Stomach (tissue), 9 donors: ENCODE measurements around the gene ABHD17C. TPM values are rescaled to one million over a fixed set of nuclear protein-coding genes. Genes with fewer than 3 reads are reported as not detected.
"Not testable (repeated sequence)": the region's sequence is repeated elsewhere in the genome, so short reads cannot be mapped to it uniquely, and the experiment has no call there.

Experiments
- DNase-seq, 2 donors: peaks; one replicate each; pipeline versions ENCODE4 v3.0.0 to v3.0.0-alpha.2; 2013 to 2019
- H3K27ac ChIP-seq, 5 donors: fragments of 200-600 bp in 4 of 5; sonication (generic) in 4 of 5; one replicate each; pipeline ENCODE4 v1.5.1; 2013 to 2019; ENCODE audit warnings: mild to moderate bottlenecking in 1 of 5, moderate library complexity in 1 of 5
- H3K27me3 ChIP-seq, 3 donors: fragments of 200-600 bp; sonication (generic); one replicate each; pipeline ENCODE4 v1.5.1; 2017 to 2019; ENCODE audit warnings: mixed run types in 1 of 3
- H3K36me3 ChIP-seq, 4 donors: fragments of 200-600 bp; sonication (generic); 1 replicate in 3 of 4; 2 replicates in 1 of 4; pipeline ENCODE4 v1.5.1; 2016 to 2019
- H3K4me1 ChIP-seq, 4 donors: fragments of 200-600 bp; sonication (generic); one replicate each; pipeline ENCODE4 v1.5.1; 2016 to 2019
- H3K4me3 ChIP-seq, 4 donors: fragments of 200-600 bp; sonication (generic) in 3 of 4; one replicate each; pipeline ENCODE4 v1.5.1; 2016 to 2019; ENCODE audit warnings: mild to moderate bottlenecking in 1 of 4
- H3K9me3 ChIP-seq, 4 donors: fragments of 200-600 bp; sonication (generic); one replicate each; pipeline ENCODE4 v1.5.1; 2016 to 2019
- EP300 ChIP-seq: sonication (generic); formaldehyde crosslinking; IDR thresholded peaks from one replicate; pipeline ENCODE4 v1.6.1; 2017; ENCODE audit warnings: antibody characterized with exemption
- POLR2A ChIP-seq, 4 donors: fragments of 450-650 bp; IDR thresholded peaks; one replicate each; pipeline ENCODE4 v1.6.1; 2016; ENCODE audit warnings: antibody characterized with exemption in 4 of 4, control low read depth in 2 of 4, mild to moderate bottlenecking in 1 of 4, moderate library complexity in 1 of 4
- POLR2AphosphoS5 ChIP-seq, 3 donors: sonication (generic); formaldehyde crosslinking; IDR thresholded peaks; one replicate each; pipeline ENCODE4 v1.6.1; 2016; ENCODE audit warnings: antibody characterized with exemption in 3 of 3
- WGBS, 5 donors: extraction: QIAGEN DNeasy Blood & Tissue Kit in 3 of 5; methylation state at CpG; one replicate each; pipeline versions ENCODE4 v1.1.5 to v1.1.7; 2013 to 2018; 5-methylcytosine and 5-hydroxymethylcytosine counted together
- intact Hi-C: fragments of 100-400 bp; cut with DNase I; formaldehyde crosslinking; loops from one replicate; pipeline ENCODE4 v1.15.1; 2023; ENCODE audit warnings: low total_unique reads
- polyA plus RNA-seq, 3 donors: library from polyadenylated mRNA; stranded (reverse); fragments of 200-250 nt; gene quantifications; one replicate each; pipeline ENCODE4 v1.2.3, GENCODE V29; 2013
- total RNA-seq, 5 donors: library from RNA; depleted of rRNA; stranded (reverse); fragments of >200 nt; gene quantifications; one replicate each; pipeline versions ENCODE4 v1.1.0 to v1.2.3, GENCODE V29; 2014 to 2016
- TF ChIP-seq, protein P1 (sequence below), 7 experiments: fragments of 450-650 bp in 4 of 7; fragments of 200-600 bp in 3 of 7; sonication (generic) in 3 of 7; IDR thresholded peaks; one replicate each; pipeline ENCODE4 v1.5.1; 2016 to 2019; ENCODE audit warnings: antibody characterized with exemption in 7 of 7, control low read depth in 2 of 7, mild to moderate bottlenecking in 1 of 7
- donor health status: healthy with polysubstance abuse.
- donor health status: Bipolar disorder and iron deficiency.
- donor health status: healthy.

The ABHD17C gene
- total and polyA plus RNA-seq, 8 donors = 1.2 to 55.3 (median 21.1) TPM

DNA sequence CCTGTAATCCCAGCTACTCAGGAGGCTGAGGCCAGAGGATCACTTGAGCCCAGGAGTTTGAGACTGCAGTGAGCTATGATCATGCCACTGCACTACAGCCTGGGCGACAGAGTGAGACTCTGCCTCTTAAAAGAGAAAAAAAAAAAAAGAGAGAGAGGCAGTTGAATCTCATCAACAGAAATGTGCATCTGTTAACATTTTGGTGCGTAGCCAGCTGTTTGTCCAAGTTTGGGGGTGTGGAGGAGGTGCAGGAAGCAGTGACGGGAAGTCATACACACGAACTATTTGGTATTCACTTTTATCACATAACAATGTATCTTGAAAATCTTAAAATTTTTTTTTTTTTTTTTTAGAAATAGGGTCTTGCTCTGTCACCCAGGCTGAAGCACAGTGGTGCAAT, 65.8 kb downstream of the ABHD17C start:
- no peaks in the 10 kb centered on the region for H3K27me3 ChIP-seq
- TF ChIP-seq EP300 = no peak
- TF ChIP-seq POLR2A (IDR thresholded peaks at IDR 0.05) = no peak
- TF ChIP-seq POLR2AphosphoS5 (IDR thresholded peaks at IDR 0.05) = no peak
- TF ChIP-seq, protein P1, sequence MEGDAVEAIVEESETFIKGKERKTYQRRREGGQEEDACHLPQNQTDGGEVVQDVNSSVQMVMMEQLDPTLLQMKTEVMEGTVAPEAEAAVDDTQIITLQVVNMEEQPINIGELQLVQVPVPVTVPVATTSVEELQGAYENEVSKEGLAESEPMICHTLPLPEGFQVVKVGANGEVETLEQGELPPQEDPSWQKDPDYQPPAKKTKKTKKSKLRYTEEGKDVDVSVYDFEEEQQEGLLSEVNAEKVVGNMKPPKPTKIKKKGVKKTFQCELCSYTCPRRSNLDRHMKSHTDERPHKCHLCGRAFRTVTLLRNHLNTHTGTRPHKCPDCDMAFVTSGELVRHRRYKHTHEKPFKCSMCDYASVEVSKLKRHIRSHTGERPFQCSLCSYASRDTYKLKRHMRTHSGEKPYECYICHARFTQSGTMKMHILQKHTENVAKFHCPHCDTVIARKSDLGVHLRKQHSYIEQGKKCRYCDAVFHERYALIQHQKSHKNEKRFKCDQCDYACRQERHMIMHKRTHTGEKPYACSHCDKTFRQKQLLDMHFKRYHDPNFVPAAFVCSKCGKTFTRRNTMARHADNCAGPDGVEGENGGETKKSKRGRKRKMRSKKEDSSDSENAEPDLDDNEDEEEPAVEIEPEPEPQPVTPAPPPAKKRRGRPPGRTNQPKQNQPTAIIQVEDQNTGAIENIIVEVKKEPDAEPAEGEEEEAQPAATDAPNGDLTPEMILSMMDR (IDR thresholded peaks at IDR 0.05) = no peak
- intact Hi-C loops = no loop called here
- H3K27ac ChIP-seq = no peak overlapping the region
- 38 to 68% (median 46%) methylated on average over 4 of the region's 4 CpGs for WGBS, 5 donors
- H3K4me1 ChIP-seq = peaks cover 0 to 10% (median 2%) of the 10 kb centered on the region in 4 donors
- H3K4me3 ChIP-seq = no peak overlapping the region
- no peak for DNase-seq
- H3K9me3 ChIP-seq = no peaks in the 10 kb centered on the region
- peaks cover 0 to 5% (median under 1%) of the 10 kb centered on the region in 4 donors for H3K36me3 ChIP-seq

DNA sequence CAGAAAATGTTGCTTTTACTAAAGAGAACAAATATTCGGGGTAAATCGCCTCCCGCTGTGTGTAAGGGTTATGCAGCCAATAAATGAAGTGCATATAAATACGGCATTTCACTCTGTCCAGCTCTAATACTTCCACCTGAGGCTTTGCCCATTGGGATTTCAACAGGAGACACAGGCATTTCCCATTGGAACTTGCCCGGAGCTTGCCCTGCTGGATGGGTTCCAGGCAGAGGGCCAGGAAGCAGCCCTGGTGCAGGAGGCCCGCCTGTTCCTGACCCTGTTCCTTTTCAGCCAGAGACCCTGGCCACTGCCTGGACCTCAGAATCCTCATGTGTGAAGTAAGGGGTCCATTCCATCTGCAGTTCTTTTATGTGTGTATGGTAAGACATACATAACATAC, 66.6 kb downstream of the ABHD17C start:
- Histone ChIP-seq H3K27me3 (no peaks in the 10 kb centered on the region), H3K4me1 (peaks cover 0 to 10% (median 2%) of the 10 kb centered on the region in 4 donors), H3K4me3 (no peak overlapping the region), H3K27ac (no peak overlapping the region), H3K36me3 (no peaks in the 10 kb centered on the region), H3K9me3 (no peaks in the 10 kb centered on the region)
- WGBS, 5 donors = 86 to 93% (median 89%) methylated on average over 6 of the region's 6 CpGs
- no peak for TF ChIP-seq EP300
- TF ChIP-seq, protein P1 (IDR thresholded peaks at IDR 0.05) = no peak
- no peak for TF ChIP-seq POLR2A (IDR thresholded peaks at IDR 0.05)
- no peak for TF ChIP-seq POLR2AphosphoS5 (IDR thresholded peaks at IDR 0.05)
- intact Hi-C loops = no loop called here
- DNase-seq = no peak

DNA sequence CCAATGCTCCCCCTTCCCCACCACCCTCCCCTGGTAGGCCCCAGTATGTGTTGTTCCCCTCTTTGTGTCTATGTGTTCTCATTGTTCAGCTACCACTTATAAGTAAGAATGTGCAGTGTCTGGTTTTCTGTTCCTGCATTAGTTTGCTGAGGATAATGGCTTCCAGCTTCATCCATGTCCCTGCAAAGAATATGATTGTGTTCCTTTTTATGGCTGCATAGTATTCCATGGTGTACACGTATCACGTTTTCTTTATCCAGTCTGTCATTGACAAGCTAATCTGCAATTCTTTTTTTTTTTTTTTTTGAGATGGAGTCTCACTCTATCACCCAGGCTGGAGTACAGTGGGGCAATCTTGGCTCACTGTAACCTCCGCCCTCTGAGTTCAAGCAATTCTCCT, 68.1 kb downstream of the ABHD17C start:
- H3K27me3 ChIP-seq, H3K4me3 ChIP-seq, intact Hi-C loops, H3K4me1 ChIP-seq, H3K9me3 ChIP-seq, DNase-seq, H3K36me3 ChIP-seq, H3K27ac ChIP-seq: not testable (repeated sequence)
- 94 to 98% (median 95%) methylated on average over 3 of the region's 3 CpGs for WGBS, 5 donors

DNA sequence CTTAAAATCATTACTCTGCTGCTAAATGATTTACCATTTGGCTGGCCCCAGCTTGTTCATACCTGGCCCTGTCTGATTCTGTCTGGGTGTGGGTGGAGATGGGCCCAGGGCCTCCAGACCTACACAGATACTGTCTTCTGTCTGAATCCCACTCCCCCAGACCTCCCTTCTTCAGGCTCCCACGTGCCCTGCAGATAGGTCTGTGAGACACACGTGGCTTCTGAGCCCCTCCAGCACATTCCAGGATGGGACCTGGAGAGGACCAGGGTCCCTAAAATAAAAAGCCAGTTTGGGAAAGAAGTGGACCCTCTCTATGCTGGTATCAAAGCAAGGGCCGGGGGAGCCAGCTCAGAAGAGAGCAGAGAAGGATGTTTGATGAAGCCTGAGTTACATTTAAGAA, 69.4 kb downstream of the ABHD17C start:
- Histone ChIP-seq H3K27ac (no peak overlapping the region), H3K27me3 (no peaks in the 10 kb centered on the region), H3K4me3 (no peak overlapping the region), H3K36me3 (no peaks in the 10 kb centered on the region), H3K4me1 (no peaks in the 10 kb centered on the region), H3K9me3 (no peaks in the 10 kb centered on the region)
- WGBS, 5 donors = 70 to 77% (median 73%) methylated on average over 3 of the region's 3 CpGs
- intact Hi-C loops = no loop called here
- no peak for DNase-seq
- TF ChIP-seq POLR2AphosphoS5 (IDR thresholded peaks at IDR 0.05) (no peak), POLR2A (IDR thresholded peaks at IDR 0.05) (no peak), EP300 (no peak)
- TF ChIP-seq, protein P1 (IDR thresholded peaks at IDR 0.05) = no peak

DNA sequence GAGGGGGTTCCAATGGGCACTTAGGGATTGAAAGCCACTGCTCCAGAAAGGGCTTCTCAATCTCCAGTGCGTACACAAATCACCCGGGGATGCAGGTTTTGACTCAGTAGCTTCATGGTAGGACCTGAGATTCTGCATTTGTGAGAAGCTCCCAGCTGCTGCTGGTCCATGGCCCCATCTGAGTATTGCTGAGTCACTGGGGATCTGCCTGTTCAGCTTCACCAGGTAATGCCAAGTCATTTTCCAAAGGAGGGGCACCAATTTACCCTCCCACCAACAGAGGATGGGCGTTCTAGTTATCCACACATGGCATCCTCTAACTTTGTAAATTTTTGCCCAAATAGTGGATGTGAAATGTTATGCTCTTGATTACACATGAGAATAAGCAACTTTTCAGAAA, 71.2 kb downstream of the ABHD17C start:
- TF ChIP-seq, protein P1 (IDR thresholded peaks at IDR 0.05) = no peak
- TF ChIP-seq POLR2AphosphoS5 (IDR thresholded peaks at IDR 0.05) (no peak), POLR2A (IDR thresholded peaks at IDR 0.05) (no peak), EP300 (no peak)
- Histone ChIP-seq H3K27me3 (no peaks in the 10 kb centered on the region), H3K4me3 (no peak overlapping the region), H3K9me3 (no peaks in the 10 kb centered on the region), H3K4me1 (no peaks in the 10 kb centered on the region), H3K36me3 (no peaks in the 10 kb centered on the region), H3K27ac (no peak overlapping the region)
- intact Hi-C loops = no loop called here
- DNase-seq = no peak
- WGBS, 5 donors = 84 to 96% (median 87%) methylated on average over 3 of the region's 3 CpGs
